ENCODE data around the gene CPA2.
"Not testable (repeated sequence)": the region's sequence is repeated elsewhere in the genome, so short reads cannot be mapped to it uniquely, and the experiment has no call there.

CPA2 gene

GRCh38 chr7:130266258-130266960, at the start of gene CPA2:
Gene CPA2 (plus strand): TSS chr7:130266863. CDS start chr7:130266882, 19 bp downstream.
- DNase-seq = no peak

- DNase-seq = no peak
These were observed 47.6 kb upstream of the CPA2 start for GRCh38 chr7:130218806-130219620.

GRCh38 chr7:130219871-130220270, 46.8 kb upstream of the CPA2 start:
- DNase-seq = no peak

GRCh38 chr7:130221746-130222145, 44.9 kb upstream of the CPA2 start:
- DNase-seq = no peak

GRCh38 chr7:130223646-130224045, 43.0 kb upstream of the CPA2 start:
- DNase-seq = no peak

GRCh38 chr7:130224210-130224609, 42.5 kb upstream of the CPA2 start:
- DNase-seq = no peak

GRCh38 chr7:130224923-130225322, 41.7 kb upstream of the CPA2 start:
- not testable (repeated sequence) for DNase-seq

GRCh38 chr7:130226333-130226732, 40.3 kb upstream of the CPA2 start:
- DNase-seq = no peak

- no peak for DNase-seq
These were observed 38.6 kb upstream of the CPA2 start for GRCh38 chr7:130227883-130228575.

- DNase-seq = no peak
These were observed 37.7 kb upstream of the CPA2 start for GRCh38 chr7:130228840-130229502.

- not testable (repeated sequence) for DNase-seq
These were observed 36.7 kb upstream of the CPA2 start for GRCh38 chr7:130229981-130230380.

- DNase-seq = no peak
These were observed 34.9 kb upstream of the CPA2 start for GRCh38 chr7:130231792-130232191.

GRCh38 chr7:130232209-130232608, 34.5 kb upstream of the CPA2 start:
- DNase-seq = no peak

GRCh38 chr7:130234078-130234477, 32.6 kb upstream of the CPA2 start:
- no peak for DNase-seq

GRCh38 chr7:130236361-130236760, 30.3 kb upstream of the CPA2 start:
- DNase-seq = not testable (repeated sequence)

GRCh38 chr7:130240240-130240639, 26.4 kb upstream of the CPA2 start:
- DNase-seq = no peak

GRCh38 chr7:130242198-130243014, 24.3 kb upstream of the CPA2 start:
- DNase-seq = peak; percentile 62

- not testable (repeated sequence) for DNase-seq
These were observed 23.2 kb upstream of the CPA2 start for GRCh38 chr7:130243486-130243885.

GRCh38 chr7:130246491-130246890, 20.2 kb upstream of the CPA2 start:
- DNase-seq = not testable (repeated sequence)

GRCh38 chr7:130248842-130249241, 17.8 kb upstream of the CPA2 start:
- DNase-seq = not testable (repeated sequence)

- DNase-seq = not testable (repeated sequence)
These were observed 17.0 kb upstream of the CPA2 start for GRCh38 chr7:130249626-130250025.

GRCh38 chr7:130254555-130254954, 12.1 kb upstream of the CPA2 start:
- no peak for DNase-seq

Data from activated T-cell treated with anti-CD3 and anti-CD28 coated beads, Interleukin-2, amount 50 U/mL, for 1 hour (primary cell).